SH-SY5Y (cell line): ENCODE data around the gene KLHL35.

Source experiments
- GATA2 ChIP-seq: IDR thresholded peaks from 2 replicates; pipeline ENCODE4 v1.6.1; 2011; ENCODE audit warnings: mild to moderate bottlenecking, low read depth, low read length
- GATA3 ChIP-seq: IDR thresholded peaks from 2 replicates; pipeline ENCODE4 v1.6.1; 2011; ENCODE audit warnings: low read depth, mild to moderate bottlenecking, low read length, moderate library complexity

DNA sequence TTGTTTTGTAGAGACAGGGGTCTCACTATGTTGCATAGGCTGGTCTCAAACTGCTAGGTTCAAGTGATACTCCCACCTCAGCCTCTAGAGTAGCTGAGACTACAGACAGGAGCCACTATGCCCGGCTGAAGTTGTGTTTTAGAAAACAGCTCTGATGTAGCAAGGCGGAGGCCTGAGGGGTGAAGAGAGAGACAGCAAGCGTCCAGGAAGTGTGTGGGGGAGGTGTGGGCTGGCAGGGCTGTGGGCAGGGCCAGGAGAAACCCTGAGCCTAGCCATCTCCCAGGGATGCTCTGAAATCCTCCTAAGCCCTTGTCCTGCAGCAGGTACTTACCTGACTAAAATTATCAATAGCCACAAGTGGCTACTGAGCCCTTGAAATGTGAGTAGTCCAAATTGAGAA lies 49.8 kb downstream of the KLHL35 start:
- TF ChIP-seq GATA2 (no peak), GATA3 (no peak)
